ENCODE data around the gene KRT86.
"Not testable (repeated sequence)": the region's sequence is repeated elsewhere in the genome, so short reads cannot be mapped to it uniquely, and the experiment has no call there.

The KRT86 gene

DNA sequence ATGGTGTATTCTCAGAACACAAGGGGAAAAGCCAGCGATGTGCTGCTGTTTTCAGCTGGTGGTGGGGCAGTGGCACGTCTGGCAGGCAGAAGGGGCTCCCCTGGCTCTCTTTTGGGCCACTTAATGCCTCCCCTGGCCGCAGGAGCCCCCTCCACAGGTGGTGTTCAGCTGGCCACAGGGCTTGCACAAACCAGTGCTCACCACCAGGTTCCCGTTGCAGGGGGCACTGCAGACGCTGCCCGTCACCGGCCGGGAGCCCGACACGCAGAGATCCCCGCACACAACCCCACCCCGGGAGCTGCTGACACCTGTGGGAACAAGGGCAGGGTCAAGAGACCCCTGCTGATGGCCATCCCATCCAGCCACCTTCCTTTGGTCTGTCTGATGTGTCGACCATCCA is 40.1 kb downstream of the KRT86 start:
- no peak for DNase-seq

DNA sequence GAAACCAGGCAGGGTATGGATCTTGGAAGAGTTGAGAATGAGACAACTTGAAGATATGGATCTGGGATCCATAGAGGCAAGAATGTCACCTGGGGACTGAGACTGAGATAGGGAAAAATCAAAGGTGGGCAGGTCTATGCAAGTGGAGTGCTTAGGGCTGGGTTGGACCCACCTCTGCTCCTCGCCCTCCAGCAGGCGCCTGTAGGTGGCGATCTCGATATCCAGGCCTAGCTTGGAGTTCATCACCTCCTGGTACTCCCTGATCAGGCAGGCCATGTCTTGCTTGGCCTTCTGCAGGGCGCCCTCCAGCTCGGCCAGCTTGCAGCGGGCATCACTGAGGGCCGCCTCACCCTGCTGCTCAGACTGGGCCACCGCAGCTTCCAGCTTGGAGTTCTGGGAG is 41.3 kb downstream of the KRT86 start:
- DNase-seq: not testable (repeated sequence)

DNA sequence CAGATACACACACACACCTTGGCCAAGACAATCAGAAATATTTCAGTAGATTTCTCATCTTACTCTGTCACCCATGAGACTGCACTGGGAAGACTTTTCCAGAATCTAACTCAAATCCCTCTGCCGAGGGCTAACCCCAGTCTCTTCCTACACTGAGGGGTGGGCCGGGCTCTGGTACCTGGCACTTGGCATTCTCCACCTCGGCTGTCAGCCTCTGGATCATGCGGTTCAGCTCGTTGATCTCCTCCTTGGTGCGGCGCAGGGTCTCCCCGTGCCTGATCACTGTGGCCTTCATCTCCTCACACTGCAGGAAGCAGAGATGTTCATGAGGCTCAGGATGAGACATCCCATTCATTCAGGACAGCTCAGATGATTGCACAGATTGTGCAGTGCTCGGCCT is 41.8 kb downstream of the KRT86 start:
- no peak for DNase-seq

DNA sequence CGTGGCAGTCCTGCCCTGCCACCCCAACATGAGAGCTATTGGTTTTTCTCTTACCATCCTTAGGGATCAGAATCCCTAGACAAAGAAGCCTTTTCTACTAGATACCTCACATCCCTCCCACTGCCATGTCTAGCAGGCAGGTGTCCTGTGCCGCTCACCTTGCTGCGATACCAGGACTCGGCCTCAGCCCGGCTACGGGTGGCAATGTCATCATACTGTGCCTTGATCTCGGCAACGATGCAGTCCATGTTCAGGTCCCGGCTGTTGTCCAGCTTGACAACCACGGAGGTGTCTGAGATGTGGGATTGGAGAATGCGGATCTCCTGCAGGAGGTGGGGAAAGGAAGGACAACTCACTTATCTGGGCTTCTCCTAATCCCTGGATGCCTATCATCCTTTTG is 42.3 kb downstream of the KRT86 start:
- DNase-seq: no peak

DNA sequence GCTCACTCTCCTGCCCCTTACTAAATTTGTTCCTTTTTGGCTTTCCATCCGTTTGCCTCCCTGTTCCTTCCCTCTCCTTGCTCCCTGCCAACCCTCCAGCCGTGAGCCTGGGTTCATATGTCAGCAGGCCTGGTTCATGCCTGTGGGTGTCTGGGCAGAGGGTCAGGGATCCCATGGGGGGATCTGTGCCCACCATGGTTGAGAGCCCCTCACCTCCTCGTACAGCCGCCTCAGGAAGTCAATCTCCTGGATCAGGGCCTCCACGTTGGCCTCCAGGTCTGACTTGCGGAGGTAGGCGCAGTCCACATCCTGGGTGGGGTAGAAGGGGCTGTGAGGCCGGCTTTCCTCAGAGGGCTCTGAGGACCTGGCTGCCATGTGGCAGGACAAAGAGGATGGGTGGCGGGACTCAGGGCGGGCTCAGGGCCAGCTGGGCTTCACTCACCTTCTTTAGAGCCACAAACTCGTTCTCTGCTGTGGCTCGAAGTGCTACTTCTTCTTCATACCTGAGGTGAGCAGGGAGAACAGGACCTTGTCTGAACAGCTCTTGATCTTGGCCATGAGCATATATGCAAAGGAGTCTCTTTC is 43.1 kb downstream of the KRT86 start:
- DNase-seq: no peak

DNA sequence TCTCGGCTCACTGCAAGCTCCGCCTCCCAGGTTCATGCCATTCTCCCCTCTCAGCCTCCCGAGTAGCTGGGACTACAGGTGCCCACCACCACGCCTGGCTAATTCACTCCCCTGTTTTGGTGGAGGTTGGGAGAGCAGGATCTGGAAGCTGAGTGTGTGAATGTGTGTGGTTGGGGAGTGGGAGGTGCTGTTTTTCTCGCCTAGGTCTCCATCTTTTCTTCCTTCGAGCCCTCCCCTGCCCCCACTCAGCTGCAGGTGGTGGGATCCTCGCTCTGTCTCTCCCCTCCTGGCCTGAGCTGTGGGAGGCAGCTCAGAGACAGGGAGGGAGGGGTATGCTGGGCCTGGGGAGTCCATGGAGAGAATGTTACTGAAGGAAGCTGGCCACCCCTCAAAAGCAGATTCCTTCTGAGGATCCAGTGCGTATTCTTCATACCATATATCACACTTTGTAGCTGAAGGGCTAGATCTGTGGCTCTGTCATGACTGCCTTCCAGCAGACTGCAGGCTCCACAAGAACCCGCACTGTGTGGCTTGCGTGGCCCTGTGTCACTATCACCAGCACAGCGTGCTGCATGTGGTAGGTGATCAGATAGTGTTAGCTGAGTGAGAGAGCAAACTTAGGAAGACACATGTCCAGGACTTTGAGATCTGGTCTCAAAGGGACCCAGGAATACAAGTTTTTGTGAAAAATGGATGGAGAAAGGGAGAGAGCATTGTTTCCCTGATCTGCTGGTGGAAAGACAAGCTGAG is 44.0 kb downstream of the KRT86 start:
- no peak for DNase-seq

DNA sequence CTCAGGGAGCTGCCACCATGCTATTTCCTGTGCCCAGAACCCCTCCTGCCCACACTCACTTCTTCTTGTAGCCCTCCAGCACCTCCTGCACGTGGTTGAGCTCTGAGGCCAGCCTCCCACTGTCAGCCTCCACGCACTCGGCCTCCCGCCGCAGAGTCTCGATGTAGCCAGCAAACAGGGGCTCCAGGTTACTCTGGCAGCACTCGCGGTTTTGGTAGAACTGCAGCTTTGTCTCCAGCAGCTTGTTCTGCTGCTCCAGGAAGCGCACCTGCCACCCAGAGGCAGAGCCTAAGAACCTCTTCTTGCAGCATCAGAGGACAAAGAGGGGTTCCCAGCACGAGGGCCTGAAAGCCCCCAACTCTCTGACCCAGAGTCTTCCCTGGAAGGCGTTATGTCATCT is 44.7 kb downstream of the KRT86 start:
- no peak for DNase-seq

DNA sequence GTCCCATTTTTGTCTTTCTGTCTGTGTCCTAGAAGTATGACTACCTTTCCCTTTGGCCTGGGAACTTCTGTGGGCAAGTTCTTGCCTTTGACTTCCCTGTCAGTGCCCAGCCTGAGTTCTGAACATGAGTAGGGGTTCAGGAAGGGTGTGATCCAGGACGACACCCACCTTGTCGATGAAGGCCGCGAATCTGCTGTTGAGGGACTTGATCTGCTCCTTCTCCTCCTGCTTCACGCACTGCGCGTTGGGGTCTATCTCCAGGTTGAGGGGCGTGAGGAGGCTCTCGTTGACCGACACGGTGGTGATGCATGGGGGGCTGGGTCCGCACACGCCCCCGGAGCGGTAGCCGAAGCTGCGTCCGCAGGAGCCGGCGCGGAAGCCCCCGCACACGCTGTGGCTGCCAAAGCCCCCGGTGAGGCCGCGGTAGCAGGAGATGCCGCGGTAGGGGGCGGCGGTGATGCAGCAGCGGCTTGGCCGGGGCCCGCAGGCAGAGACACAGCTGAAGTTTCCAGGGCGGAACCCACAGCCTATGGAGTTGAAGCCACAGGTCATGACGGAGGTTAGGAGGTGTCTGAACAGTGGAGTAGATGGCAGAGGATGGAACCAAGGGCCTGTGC is 46.4 kb downstream of the KRT86 start, which contains the start of gene KRT83:
Gene KRT83 (minus strand): TSS at position 615 of the 617 bp plus-strand sequence. CDS start 63 bp downstream, at position 552.
- DNase-seq: no peak

DNA sequence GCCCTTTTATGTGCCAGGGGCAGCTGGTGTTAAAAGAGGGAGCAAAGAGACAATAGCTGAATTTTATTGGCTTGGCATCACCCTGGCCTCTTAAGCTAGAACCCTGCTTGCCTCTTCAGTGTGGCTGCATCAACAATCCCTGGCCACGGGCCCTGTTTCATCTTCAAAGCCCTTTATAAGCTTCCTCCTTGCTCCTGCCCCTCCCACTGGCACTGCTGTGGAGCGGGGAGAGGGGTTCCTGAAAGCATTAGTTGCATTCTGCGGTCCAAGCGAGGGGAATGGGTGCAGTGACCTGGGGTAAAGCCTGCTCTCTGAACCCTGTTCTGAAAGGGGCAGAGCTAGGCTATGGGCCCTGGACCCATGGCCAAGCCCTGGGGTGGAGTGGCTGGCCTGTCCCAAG is 47.0 kb downstream of the KRT86 start:
- DNase-seq: no peak

DNA sequence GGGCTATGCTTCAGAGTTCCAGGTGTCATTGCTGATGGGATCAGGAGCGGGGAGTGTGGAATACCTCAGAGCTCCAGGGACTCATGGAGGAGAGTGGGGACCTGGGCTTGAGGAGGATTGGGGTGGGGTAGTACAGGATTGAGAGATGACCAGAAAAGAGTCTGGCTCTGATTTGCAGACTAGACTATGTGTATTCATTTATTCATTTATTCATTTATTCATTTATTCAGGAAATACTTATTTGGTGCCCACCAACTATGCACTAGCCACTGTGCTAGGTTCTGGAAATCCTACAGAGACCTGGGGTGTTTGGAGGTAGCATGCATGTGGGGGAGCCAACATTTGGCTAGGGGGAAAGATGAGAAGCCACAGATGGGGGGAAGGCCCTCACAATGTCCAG is 47.6 kb downstream of the KRT86 start:
- no peak for DNase-seq

DNA sequence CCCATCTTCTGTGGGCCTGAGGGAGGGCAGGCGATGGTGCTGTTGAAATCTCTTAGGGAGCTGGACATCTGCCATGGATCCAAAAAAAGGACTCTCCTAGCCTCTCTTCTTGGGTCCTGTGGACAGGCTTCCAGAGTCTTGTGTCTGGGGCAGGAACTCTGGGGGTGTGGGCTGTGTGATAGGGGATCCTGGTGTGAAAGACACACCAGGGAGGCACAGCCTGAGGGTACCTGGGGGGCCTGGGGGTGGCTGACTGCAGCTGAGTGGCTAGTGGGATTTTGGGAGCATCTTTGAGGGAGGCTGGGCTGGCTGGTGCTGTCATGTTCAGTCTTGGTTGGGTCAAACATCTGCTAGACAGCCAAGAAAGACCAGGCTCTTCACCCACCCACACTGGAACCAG is 48.6 kb downstream of the KRT86 start:
- DNase-seq: no peak

DNA sequence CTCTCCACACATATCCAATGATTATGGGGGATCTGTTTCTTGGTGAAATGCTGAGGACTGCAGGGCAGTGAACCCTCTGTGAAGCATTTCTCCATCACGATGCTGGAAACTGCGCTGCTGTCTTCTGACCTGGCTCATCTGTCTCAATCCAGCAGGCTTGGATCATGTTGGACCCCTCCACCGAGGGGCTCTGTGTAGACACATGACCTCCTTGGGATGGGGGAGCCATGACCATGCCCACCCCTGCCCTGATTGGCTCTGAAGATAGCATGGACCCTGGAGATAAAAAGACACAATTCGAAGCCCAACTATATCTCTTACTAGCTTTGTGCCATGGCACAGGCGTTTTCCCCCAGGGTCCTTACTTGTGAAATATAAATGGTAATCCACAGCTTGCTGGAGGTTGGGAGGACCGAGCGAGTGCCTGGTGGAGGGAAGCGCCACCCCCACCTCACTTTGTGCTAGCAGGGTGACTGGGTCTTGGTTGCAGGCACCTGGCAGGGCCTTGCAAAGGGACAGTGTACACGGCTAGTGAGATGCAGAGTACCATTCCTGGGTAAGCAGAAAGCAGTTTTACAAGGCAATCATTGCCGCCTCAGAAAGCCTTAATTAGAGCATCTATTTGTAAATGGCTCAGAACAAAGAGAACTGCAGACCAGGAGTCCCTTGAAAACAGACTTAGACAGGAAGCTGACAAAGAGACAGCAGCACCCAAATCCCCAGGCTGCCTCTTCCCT is 49.1 kb downstream of the KRT86 start:
- no peak for DNase-seq

DNA sequence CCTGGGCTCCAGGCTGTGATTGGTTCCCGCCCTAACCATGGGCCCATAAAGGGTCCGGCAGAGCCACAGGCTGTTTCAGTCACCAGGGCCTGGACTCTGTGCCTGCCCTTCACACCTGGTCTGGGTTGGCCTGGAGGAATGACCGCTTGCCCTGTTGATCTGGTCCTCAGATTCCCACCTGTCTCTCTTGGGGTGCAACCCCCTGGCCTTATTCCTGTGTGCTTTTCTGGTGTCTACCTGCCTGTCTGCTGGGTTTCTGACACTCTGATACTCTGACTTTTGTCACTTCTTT is 49.7 kb downstream of the KRT86 start:
- no peak for DNase-seq

DNA sequence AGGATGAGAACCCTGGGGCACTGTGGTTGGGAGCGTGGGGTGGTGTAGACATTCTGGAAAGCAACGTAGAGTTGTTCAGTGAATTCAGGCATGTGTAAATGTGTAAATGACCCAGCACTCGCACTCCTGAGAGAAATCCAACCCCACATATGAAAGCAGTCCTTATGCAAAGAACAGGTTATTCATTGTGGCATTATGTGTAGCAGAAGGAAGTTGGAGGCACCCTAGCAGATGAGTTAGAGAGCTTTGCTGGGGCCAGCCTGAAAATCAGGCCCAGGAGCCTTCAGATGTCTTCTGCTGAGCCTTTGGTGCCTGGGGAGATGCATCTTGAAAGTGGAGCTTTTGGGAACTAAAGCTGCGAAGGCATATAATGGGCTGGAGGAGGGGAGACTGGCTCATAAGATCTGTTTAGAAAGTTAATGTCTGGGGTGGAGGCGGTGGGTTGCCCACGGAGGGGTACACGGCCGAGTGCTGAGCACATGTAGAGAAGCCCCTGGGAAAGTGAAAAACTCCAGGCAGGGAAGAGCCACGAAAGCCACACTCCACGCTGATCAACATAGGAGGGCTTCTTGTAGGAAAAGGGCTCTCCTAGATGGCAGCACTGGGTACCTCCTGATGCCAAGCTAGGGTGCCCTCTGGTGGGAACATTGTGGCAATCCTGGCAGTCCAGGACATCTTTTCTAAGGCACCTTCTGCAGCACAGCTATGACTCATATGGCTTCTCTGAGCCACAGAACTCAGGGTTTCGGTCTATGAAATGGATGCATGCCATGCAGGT is 52.8 kb downstream of the KRT86 start:
- DNase-seq: peak; percentile 26

DNA sequence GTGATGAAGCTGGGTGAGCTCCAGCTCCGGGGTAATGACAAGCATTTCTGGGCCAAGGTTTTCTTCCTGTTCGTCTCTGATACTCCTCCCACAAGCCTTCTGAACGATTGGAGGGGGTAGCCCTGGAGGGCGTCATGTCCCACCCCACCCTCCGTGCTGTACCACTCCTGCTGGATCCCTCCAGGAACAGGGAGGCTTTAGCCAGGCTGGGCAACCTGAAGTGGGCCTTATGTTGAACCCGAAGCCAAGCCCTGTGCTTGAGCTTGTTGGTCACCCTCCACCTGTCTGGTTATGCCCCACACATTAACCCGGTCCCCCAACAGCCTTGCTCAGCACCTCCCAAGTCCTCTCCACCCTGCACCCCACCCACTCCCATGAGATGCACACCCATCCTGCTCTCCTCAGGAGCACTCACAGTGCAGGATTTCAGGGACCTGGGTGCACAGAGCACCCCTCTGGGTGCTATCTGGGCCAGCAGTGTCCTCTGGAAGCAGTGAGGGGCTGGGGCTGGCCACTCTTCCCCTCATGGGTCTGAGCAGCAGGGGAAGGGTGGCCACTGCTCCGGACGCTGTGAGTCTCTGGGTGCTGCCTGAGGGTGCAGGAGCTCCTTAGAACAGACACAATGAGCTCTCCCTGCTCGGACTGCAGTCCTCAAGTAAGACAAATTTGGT is 53.5 kb downstream of the KRT86 start:
- DNase-seq: no peak

DNA sequence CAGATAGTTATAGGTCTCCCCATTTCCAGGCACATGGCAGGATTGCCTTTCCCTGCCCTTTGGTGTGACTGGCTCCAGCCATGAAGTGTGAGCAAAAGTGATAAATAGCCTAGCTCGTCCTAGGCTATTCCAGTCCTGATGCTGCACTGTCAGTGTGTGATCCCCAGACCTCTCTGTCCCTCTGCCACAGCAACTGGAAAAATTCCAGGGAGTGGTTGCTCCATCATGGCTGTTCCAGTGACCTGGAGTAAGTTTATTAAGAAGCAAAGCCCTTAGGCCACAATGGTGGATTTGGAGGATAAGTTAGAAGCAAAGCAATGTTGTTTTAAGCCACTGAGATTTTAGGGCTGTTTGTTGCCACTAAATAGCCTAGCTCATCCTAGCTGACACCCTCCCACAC is 56.6 kb downstream of the KRT86 start:
- DNase-seq: no peak

DNA sequence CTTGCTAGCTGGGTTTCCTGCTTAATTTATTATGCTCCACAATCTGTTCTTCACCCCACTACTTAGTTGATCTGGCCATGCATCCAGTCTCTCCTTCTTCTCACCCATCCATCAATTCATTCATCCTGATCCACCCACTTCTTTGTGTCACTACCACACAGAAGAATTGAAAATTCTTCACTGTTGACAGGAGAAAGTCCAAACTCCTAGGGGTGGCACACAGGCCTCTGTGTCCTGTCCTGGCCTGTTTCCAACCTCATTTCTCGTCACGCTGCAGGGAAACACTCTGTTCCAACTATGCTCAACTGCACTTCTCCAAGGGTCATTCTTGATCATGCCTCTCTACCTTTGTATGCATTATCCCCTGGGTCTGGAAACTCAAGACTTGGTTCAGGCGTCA is 57.4 kb downstream of the KRT86 start:
- DNase-seq: no peak

DNA sequence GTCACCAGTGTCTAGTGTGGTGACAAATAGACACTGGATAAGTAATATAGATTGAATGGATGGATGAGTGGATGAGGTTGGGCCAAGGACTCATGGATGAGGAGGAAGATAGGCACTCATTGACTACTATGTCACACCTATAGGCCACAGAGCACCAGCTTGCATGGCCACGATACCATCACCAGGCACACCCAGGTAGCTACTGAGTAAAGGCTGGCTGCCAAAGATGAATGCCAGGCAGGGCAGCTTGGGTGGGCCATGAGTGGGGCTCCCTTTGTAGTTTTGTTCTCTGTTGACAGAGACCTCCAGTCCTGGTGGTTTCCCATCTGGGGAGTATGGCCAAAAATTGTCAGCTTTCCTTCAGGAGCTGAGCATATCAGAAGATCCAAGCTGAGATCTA is 57.9 kb downstream of the KRT86 start:
- no peak for DNase-seq

DNA sequence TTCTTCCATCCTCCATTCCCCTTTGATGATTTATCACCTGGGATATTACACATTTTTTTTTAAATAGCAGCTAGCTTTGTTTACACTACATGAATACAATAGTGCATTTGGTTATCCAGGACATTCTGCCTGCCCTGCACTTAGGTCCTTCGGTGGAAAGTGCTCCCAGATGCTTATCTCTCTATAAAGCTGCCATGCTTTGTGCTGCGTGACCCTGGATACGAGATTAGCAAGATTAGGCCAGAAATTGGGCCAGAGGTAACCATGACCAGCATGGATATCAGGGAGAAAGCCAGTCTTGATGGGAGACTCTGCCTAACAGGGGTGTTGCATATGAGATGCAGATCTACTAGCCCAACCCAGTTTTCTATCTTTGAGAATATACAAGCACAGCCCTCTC is 58.9 kb downstream of the KRT86 start:
- no peak for DNase-seq

DNA sequence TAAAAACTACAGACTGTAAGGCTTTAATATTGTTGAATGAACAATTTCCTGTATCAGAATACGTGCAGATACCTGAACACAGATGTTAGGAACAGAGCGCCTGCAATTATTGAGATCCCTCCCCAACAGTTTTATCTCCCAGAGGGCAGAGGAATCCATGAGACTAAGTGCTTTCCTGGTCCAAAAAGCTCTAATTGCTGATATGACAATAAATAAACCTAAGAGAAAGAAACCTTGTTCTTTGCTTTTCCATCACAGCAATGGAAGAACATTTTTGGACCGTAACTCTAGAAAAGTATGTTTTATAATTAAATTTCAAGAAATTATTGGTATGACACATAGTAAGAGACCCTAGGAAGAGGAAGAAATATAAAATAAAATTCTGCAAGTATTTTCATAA is 59.7 kb downstream of the KRT86 start:
- DNase-seq: no peak

DNA sequence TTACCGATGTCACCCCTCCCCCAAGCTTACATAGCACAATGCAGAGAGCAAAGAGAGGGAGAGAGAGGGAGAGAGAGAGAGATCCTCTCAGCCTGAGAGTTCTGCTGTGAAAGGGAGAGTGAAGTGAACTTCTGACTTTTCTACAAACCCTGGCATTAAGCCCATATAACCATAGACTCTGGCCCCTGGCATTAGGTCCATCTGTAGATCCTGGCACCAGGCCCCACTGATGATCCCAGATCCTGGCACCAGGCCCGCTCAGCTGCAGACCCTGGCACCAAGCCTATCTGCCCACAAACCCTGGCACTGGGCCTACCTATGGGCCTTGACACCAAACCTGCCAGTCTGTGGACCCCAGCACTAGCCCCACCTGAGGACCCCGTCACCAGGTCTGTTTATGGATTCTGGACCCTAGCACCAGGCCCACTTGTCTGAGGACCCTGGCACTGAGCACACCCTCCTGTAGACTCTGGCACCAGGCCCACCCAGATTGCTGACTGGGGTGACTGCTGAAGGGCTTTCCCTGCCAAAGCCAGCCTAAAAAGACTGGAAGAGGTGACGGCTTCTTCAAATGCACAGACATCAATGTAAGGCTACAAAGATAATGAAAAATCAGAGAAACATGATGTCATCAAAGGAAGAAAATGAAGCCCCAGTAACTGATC is 61.3 kb downstream of the KRT86 start:
- DNase-seq: no peak

DNA sequence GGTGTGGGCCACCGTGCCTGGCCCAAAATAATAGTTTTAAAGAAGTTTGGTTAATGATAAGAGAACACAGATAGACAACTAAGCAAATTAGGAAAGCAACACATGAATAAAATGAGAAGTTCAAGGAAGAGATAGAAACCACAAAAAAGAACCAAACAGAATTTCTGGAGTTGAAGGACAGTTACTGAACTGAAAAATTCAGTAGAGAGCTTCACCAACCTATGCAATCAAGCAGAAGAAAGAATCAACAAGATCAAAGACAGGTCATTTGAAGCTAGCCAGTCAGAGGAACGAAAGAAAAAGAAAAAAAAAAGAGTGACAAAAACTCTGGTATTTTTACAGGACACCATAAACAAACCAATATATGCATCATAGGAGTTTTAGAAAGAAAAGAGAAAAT is 62.2 kb downstream of the KRT86 start:
- DNase-seq: no peak

Measured in right kidney (tissue), 1 donor.